Stomach (tissue), 4 donors: Measurements from ENCODE around the gene KIF6.

ENCODE experiments used
- CTCF ChIP-seq, 7 experiments: fragments of 450-650 bp in 4 of 7; fragments of 200-600 bp in 3 of 7; sonication (generic) in 3 of 7; IDR thresholded peaks; one replicate each; pipeline ENCODE4 v1.5.1; 2016 to 2019; ENCODE audit warnings: antibody characterized with exemption in 7 of 7, control low read depth in 2 of 7, mild to moderate bottlenecking in 1 of 7
- POLR2A ChIP-seq, 4 donors: fragments of 450-650 bp; IDR thresholded peaks; one replicate each; pipeline ENCODE4 v1.6.1; 2016; ENCODE audit warnings: antibody characterized with exemption in 4 of 4, control low read depth in 2 of 4, mild to moderate bottlenecking in 1 of 4, moderate library complexity in 1 of 4

- TF ChIP-seq CTCF (IDR thresholded peaks at IDR 0.05) (no peak), POLR2A (IDR thresholded peaks at IDR 0.05) (no peak)
Observed at GRCh38 chr6:39476670-39477069, 248.5 kb downstream of the KIF6 start.
